ENCODE data around the gene SCAMP1.
A peak's percentile ranks its signal among the peaks of the same experiment; 100 is the strongest.

Gene SCAMP1

DNA sequence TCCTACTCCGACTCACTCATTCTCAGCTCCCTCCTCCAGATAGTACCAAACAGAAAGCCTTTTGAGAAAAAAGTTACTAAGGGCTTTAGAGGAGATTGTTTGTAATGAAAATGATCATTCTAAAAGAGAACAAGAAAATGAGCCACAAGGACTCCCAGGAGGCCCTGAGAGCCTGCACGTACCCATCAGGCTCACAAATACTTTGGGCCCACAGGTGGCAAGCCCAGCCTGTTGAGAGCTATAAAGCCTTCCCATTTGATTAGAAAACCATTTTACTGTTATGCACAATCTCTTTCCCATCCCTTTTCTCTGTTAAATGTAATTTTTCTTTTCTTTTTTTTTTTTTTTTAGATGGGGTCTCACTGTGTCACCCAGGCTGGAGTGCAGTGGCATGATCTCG, 152.0 kb downstream of the SCAMP1 start:
- Mint-ChIP-seq H3K27me3 (no peaks in the 10 kb centered on the region), H3K4me3 (no peak overlapping the region), H3K36me3 (ENCODE audit: low read depth) (peaks cover 64% of the 10 kb centered on the region), H3K4me1 (ENCODE audit: low read depth) (peaks cover 75% of the 10 kb centered on the region), H3K27ac (peak overlapping the region; percentile 92), H3K9me3 (peaks cover 9% of the 10 kb centered on the region)
- intact Hi-C loops (cut with micrococcal nuclease) = no loop called here

DNA sequence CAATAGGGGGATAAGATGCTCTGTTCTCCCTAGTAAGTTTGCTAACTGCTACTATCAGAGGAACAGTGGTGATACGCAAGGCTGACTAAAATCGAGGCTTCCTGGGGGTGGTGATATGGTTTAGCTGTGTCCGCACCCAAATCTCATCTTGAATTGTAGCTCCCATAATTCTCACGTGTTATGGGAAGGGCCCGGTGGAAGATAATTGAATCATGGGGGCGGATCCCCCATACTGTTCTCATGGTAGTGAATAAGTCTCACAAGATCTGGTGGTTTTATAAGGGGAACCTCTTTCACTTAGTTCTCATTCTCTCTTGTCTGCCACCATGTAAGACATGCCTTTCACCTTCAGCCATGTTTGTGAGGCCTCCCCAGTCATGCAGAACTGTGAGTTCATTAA, 153.0 kb downstream of the SCAMP1 start:
- Mint-ChIP-seq H3K9me3 (peaks cover 9% of the 10 kb centered on the region), H3K27me3 (no peaks in the 10 kb centered on the region), H3K36me3 (ENCODE audit: low read depth) (peaks cover 56% of the 10 kb centered on the region), H3K4me3 (no peak overlapping the region), H3K4me1 (ENCODE audit: low read depth) (peaks cover 67% of the 10 kb centered on the region), H3K27ac (peak overlapping the region; percentile 45)
- intact Hi-C loops (cut with micrococcal nuclease) = no loop called here

DNA sequence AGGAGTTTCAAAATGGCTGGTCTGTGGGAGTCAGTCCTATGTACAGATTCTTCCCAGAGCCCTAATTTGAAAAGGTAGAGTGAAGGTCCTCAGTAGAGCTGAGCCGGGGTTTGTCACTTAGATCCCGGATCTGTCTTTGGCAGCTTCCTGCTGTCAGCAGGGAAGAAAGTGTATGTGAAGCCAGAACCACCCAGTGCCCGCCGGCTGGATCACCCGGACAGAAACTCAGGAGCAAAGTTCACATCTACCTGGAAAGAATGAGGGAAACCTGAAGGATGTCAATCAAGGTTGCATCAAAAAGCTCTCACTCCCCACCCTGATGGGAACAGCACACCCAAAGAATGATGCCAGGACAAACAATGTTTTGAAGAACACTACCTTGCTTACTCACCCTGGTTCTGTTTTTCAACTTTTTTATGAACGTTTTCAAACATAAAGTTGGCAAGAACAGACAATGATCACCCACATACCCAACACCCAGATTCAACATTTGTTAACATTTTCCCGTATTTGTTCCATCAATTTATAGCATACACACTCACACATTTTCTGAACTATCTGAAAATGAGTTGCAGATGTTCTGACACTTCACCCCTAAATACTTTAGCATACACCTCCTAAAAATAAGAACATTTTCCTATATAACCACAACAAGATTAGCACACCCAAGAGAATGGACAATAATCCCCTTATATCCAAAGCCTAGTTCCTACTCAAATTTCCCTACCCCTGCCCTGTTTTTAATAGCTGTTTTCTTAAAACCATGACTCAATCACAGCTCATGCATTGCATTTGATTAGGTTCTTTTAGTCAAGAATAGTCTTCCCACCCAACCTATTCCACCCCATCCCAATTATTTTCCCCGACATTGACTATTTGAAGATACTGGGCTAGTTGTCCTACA, 154.3 kb downstream of the SCAMP1 start:
- Mint-ChIP-seq H3K27ac (peak overlapping the region; percentile 45), H3K4me1 (ENCODE audit: low read depth) (peaks cover 67% of the 10 kb centered on the region), H3K4me3 (no peak overlapping the region), H3K9me3 (peaks cover 9% of the 10 kb centered on the region), H3K36me3 (ENCODE audit: low read depth) (peaks cover 46% of the 10 kb centered on the region), H3K27me3 (no peaks in the 10 kb centered on the region)
- intact Hi-C loops (cut with micrococcal nuclease) = no loop called here

DNA sequence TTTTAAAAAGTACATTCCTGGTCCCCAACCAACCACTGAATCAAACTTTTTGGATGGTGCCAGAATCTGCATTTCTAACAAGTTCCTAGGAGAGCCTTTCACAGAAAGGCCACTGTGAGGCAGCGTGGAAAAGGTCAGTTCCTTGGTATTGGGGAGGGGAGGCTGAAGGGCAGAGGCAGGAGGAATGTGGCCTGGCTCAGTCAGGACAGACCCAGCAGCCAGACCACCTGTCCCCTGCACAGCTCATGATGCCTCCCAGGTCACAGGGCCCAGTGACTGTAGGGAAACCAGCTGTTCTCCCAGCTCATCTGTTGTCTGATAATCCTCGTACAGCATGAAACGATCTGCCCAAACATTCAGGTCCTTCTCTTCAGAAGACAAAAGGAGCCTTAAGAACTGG, 155.3 kb downstream of the SCAMP1 start:
- intact Hi-C loops (cut with micrococcal nuclease) = no loop called here
- peaks cover 41% of the 10 kb centered on the region for H3K36me3 Mint-ChIP-seq (ENCODE audit: low read depth)
- peaks cover 71% of the 10 kb centered on the region for H3K4me1 Mint-ChIP-seq (ENCODE audit: low read depth)
- no peak overlapping the region for H3K27ac Mint-ChIP-seq
- no peaks in the 10 kb centered on the region for H3K27me3 Mint-ChIP-seq
- no peak overlapping the region for H3K4me3 Mint-ChIP-seq
- H3K9me3 Mint-ChIP-seq = peaks cover 9% of the 10 kb centered on the region

DNA sequence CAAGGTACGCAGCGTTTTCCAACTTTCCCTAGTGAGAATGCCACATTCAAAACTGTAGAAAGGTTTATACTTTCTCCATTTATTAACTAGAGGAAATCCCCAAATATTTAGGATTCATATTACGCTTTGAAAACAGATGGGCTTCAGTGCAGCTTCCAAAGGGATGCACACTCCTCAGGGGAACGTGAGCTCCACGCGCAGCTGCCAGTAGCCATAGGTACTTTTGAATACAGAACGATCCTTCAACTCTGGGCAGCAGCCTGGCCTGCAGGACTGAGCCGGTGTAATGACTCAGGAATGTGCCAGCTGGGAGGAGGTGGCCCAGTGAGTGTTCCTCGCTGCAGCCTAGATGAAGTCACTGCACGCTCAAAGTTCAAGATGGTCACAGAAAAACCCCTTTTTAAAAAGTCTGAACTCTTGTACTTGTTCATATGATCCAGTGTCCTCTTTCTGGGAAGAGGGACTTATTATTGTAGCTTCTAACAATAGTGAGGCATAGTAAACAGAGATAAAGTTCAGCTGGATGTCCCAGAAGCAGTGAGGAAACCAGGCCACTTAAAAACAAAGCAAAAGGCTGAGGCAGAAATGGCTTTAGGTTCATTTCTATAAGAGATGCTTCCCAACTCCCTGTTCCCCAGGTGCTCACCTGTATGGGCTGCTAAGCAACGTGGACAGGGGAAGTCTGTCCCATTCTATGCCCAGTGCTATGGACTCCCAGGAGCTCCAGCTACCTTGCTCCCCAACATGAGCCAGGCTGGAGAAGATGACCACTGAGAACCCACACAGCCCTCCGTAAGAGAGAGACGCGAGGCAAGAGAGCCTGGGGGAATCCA, 158.2 kb downstream of the SCAMP1 start:
- intact Hi-C loops (cut with micrococcal nuclease) = no loop called here
- Mint-ChIP-seq H3K4me1 (ENCODE audit: low read depth) (peaks cover 60% of the 10 kb centered on the region), H3K4me3 (no peak overlapping the region), H3K27me3 (no peaks in the 10 kb centered on the region), H3K36me3 (ENCODE audit: low read depth) (peaks cover 50% of the 10 kb centered on the region), H3K9me3 (peaks cover 6% of the 10 kb centered on the region), H3K27ac (peak overlapping the region; percentile 35)

DNA sequence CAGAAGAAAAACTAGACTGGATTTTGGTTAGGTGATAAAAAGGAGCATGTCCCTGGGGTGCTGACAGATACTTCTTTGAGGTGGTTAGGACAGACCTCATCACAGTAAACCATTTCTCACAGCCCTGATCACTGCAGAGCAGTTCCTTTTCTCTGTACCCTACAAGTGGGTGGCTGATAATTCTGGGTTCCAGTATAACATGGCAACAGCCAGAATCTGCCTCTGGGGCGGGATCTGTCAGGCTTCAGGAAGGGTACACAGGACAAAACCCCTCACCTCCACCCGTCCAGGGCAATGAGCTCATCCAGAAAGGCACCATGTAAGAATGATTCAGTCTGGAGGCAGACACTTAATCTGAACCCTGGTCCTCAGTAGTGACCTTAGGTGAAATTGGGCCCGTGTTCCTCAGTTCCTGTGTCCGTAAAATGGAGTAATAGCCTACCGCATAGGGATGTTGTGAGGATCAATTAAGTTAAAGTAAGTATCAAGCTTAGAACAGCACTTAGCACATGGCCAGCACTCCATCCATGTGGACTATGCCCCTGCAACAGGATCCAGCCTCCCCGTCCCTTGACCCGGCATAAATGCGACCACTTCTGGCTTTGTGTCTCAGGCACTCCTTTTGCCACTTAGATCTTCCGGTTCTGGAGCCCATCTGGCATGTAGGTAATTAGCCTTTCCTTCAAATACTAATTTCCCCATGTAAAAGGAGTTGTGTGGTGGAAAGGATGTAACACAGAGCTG, 159.0 kb downstream of the SCAMP1 start:
- H3K4me3 Mint-ChIP-seq = no peak overlapping the region
- H3K36me3 Mint-ChIP-seq (ENCODE audit: low read depth) = peaks cover 47% of the 10 kb centered on the region
- no peaks in the 10 kb centered on the region for H3K9me3 Mint-ChIP-seq
- no peaks in the 10 kb centered on the region for H3K27me3 Mint-ChIP-seq
- intact Hi-C loops (cut with micrococcal nuclease) = no loop called here
- peaks cover 65% of the 10 kb centered on the region for H3K4me1 Mint-ChIP-seq (ENCODE audit: low read depth)
- H3K27ac Mint-ChIP-seq = peak overlapping the region; percentile 35

DNA sequence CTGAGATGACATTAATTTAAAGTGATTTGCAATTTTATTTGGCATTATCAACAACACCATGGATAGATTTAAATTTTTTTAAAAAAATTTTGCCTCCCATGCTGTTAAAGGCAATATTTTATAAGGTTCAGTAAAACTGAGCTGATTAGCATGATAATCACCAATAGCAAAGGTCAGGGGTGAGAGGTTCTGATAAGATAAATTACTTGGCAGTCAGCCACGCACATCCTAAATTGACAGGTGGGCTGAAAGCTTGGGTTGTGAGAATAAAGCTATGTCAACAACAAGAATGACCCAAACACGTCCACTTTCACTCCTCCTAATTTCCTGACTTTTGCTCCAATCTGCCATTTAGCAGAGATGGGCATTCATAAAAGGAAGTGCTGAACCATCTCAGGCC, 161.0 kb downstream of the SCAMP1 start:
- peaks cover 39% of the 10 kb centered on the region for H3K36me3 Mint-ChIP-seq (ENCODE audit: low read depth)

DNA sequence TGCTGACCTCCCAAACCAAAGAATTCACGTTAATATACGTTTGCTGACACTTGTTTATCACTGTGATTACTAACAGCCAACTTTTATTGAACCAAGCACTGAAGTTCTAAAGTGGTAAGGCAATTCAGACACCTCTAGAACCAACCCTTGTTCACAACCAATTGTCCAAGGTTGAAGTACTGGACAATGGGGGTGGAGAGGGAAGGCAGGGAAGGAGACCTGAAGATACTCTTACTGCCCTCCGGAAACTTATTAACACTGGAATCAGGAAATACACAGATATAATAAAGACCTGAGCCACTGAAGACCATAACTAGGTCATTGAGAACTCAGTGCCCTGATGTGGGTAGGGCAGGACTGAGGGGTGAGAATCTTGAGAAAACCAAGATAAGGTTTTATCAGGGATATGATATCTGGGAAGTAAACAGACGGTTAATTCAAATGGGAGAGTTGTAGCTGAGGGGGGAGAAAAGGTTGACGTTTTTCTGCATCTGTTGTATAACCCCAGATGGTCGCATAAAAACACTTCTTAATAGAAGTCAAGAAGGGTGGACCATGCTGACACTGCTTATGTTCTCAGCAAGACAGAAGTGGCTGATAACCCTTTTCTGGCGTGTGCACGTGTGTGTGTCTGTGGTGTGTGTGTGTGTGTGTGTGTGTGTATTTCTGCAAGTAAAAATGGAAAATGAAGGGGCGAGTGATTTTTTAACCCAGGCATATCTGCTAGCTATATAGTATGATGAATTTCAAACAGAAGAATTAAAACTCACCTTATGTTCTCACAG, 162.3 kb downstream of the SCAMP1 start:
- peaks cover 31% of the 10 kb centered on the region for H3K36me3 Mint-ChIP-seq (ENCODE audit: low read depth)
- H3K9me3 Mint-ChIP-seq = no peaks in the 10 kb centered on the region
- intact Hi-C loops (cut with micrococcal nuclease) = no loop called here
- H3K27ac Mint-ChIP-seq = peak overlapping the region; percentile 69
- H3K4me1 Mint-ChIP-seq (ENCODE audit: low read depth) = peaks cover 70% of the 10 kb centered on the region
- no peak overlapping the region for H3K4me3 Mint-ChIP-seq
- no peaks in the 10 kb centered on the region for H3K27me3 Mint-ChIP-seq

More for the DNA sequence above, 161.0 kb downstream of the SCAMP1 start:
- H3K9me3 Mint-ChIP-seq = no peaks in the 10 kb centered on the region
- H3K27ac Mint-ChIP-seq = no peak overlapping the region
- intact Hi-C loops (cut with micrococcal nuclease) = no loop called here
- H3K4me3 Mint-ChIP-seq = no peak overlapping the region
- H3K27me3 Mint-ChIP-seq = no peaks in the 10 kb centered on the region
- H3K4me1 Mint-ChIP-seq (ENCODE audit: low read depth) = peaks cover 64% of the 10 kb centered on the region

DNA sequence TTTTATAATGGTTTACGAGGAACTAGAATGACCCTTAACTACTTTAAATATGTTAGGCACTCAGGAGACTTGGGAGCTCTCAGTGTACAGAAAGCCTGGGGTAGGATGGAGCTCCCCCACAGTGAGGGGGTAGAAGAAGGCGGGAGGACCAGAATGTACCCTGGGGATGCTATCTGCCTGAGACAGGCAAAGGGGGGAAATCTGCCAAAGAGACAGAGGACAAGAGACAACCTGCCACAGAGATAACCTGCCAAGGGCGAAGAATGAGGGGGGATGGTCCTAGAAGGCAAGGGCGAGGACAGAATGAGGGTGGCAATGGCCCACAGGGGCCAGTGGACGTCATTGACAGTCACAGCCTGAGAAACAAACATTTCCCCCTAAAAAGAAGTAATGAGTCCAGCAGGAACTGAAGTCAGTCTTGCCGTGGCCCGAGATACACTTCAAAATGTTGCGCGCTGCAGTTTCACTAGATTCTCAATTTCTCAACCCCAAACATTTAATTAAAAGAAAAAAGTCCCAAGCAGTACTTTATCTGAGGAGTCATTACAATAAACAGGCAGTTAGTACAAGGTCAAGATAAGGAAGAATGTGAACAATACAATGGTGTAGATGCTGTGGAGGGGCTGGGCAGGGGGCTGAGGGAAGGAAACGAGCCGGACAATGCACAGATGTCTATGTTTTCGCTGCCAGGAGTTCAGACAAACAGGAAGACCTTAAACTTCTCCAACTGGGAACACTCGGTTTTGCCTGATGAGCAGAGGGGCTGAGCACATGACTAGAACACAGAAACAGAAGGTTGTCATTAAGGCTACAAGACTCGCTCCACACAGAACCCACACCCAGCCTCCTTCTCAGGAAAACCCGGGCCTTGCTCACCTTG, 163.1 kb downstream of the SCAMP1 start:
- no peak overlapping the region for H3K4me3 Mint-ChIP-seq
- no peaks in the 10 kb centered on the region for H3K27me3 Mint-ChIP-seq
- H3K9me3 Mint-ChIP-seq = no peaks in the 10 kb centered on the region
- intact Hi-C loops (cut with micrococcal nuclease) = no loop called here
- peak overlapping the region; percentile 69 for H3K27ac Mint-ChIP-seq
- peaks cover 76% of the 10 kb centered on the region for H3K4me1 Mint-ChIP-seq (ENCODE audit: low read depth)
- H3K36me3 Mint-ChIP-seq (ENCODE audit: low read depth) = peaks cover 31% of the 10 kb centered on the region

DNA sequence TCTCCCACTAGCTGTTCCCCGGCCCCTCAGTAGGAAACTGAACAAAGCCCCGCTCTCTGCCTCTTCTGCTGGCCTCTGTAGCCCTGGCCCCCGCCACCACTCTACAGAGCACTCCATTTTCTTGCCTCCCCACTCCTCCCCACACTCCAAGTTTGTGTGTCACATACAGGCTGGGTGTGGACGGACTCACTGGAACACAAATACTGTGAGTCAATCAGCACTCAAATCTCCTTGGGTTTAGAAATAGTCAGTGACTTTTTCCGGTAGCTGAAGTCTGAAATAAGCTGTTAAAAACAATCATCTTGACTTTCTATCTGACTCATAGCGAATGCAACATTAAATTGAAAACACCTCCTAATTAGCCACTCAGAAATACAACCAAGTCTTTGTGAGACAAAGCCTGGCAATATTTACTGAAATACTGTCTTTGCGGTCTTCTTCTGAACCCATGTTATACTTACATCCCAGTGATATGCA, 165.7 kb downstream of the SCAMP1 start:
- Mint-ChIP-seq H3K4me3 (no peak overlapping the region), H3K9me3 (no peaks in the 10 kb centered on the region), H3K27me3 (no peaks in the 10 kb centered on the region), H3K27ac (peak overlapping the region; percentile 92), H3K4me1 (ENCODE audit: low read depth) (peaks cover 64% of the 10 kb centered on the region), H3K36me3 (ENCODE audit: low read depth) (peaks cover 31% of the 10 kb centered on the region)
- intact Hi-C loops (cut with micrococcal nuclease) = loop anchor here (2.0 to 5.0 kb wide), 3 partner anchors 15 to 164 kb away; partner anchors contain the start of gene SCAMP1

DNA sequence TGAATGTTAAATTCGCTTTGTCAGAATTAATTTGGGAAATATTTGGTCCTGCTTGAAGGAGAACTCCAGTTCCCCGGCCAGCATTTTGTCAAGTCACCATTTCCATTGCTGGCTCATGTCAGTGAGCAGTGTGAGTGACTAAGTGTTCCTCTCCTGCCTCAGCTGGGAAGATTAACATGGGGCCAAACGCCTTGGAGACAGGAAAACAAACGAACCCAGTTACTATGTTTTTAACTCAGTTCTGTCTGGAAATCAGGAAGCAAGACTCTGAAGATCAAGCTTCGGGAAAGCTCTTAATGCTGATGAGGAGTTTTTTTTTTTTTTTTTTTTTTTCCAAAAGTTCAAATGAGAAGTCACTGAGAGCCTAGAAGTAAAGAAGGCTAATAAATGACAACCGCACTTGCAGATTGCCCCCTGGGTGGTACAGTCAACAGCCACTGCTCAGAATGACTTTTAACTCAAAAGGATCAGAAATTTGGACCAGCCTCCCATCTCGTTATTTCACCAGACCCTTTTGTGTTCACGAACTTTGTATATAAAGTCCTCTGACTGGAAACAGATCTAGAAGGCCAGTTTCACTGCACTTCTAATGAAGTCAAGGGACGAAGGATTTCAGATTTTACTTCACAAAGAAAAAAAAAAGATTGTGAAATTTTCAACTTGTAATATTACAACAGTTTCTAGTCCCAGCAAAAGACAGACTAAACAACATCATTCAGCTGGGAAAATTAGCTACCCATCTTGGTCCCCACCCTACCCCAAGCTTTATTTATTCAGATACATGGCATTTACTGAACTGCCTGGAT, 166.8 kb downstream of the SCAMP1 start:
- intact Hi-C loops (cut with micrococcal nuclease) = loop anchor here (2.0 to 5.0 kb wide), 3 partner anchors 14 to 165 kb away; partner anchors contain the start of gene SCAMP1
- Mint-ChIP-seq H3K27me3 (no peaks in the 10 kb centered on the region), H3K9me3 (no peaks in the 10 kb centered on the region), H3K27ac (peak overlapping the region; percentile 92), H3K36me3 (ENCODE audit: low read depth) (peaks cover 39% of the 10 kb centered on the region), H3K4me1 (ENCODE audit: low read depth) (peaks cover 68% of the 10 kb centered on the region), H3K4me3 (peak overlapping the region; percentile 6)
